Rectal smooth muscle tissue (tissue), 1 donor: Measurements from ENCODE around the gene GALNS.

Experiments used
- H3K27ac ChIP-seq: one replicate; pipeline ENCODE4 v1.7.0; 2013; ENCODE audit warnings: low read depth, low read length, inconsistent platforms
- H3K27me3 ChIP-seq: one replicate; pipeline ENCODE4 v1.7.0; 2013; ENCODE audit warnings: low read length; ENCODE audit not compliant: control insufficient read depth, insufficient read depth
- H3K36me3 ChIP-seq: one replicate; pipeline ENCODE4 v1.7.0; 2013; ENCODE audit warnings: low read length; ENCODE audit not compliant: control insufficient read depth, insufficient read depth
- H3K4me1 ChIP-seq: one replicate; pipeline ENCODE4 v1.7.0; 2013; ENCODE audit warnings: low read length; ENCODE audit not compliant: control insufficient read depth, insufficient read depth
- H3K4me3 ChIP-seq: one replicate; pipeline ENCODE4 v1.7.0; 2013; ENCODE audit warnings: low read length
- H3K9ac ChIP-seq: one replicate; pipeline ENCODE4 v1.7.0; 2013; ENCODE audit warnings: low read length

GALNS gene

DNA sequence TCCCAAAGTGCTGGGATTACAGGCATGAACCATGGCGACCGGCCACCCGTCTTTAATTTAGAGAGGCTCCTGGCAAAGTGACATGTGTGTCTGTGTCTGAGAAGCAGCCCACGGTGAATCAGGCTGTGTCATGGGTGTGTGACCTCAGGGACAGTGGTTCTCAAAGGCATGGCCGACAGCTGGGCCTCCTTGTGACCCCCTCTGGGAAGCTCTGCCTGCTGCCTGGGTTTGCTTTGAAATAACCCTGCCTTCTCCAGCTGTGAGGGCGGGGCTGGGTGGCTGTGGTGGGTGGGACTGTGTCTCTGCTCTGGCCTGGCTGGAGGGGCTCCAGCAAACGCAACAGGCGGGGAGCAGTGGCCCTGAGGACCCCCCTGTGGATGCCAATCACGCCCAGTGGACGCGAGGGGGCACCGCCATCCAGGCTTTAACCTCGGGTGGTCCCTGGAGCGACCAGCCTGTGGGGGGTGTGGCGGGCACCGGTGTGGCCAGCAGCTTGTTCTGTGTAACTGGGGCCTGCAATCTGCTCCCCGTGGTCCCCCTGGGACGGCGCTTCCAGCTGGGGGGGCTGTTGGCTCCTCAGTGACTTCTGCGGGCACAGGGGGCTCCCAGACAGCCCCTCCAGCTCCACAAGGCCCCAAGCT, 36.2 kb downstream of the GALNS start:
- no peak overlapping the region for H3K27ac ChIP-seq
- H3K36me3 ChIP-seq, result peaks cover 14% of the 10 kb centered on the region
- H3K4me1 ChIP-seq, result no peaks in the 10 kb centered on the region
- no peak overlapping the region for H3K9ac ChIP-seq
- H3K4me3 ChIP-seq, result no peak overlapping the region
- H3K27me3 ChIP-seq, result no peaks in the 10 kb centered on the region

DNA sequence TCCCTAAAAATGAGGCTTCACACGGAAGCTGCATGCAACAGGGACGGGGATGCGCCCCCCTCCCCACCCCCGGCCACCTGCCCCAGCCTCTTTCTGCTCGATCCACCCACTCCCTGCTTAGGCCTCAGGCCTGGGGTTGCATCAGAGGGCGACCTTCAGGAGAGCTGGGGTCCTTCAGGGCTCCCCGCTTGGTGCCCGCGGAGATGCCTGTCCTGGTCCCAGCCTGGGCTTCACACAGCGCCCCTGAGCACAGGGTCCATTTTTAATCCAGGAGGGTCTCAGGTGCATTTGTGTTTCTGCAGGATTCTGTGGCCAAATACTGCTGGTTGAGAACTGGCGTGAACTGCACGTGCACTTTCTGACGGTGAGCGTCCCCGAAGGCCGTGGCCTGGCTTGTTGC, 37.6 kb downstream of the GALNS start:
- no peak overlapping the region for H3K27ac ChIP-seq
- H3K9ac ChIP-seq, result no peak overlapping the region
- H3K36me3 ChIP-seq, result peaks cover 14% of the 10 kb centered on the region
- no peaks in the 10 kb centered on the region for H3K4me1 ChIP-seq
- no peaks in the 10 kb centered on the region for H3K27me3 ChIP-seq
- H3K4me3 ChIP-seq, result no peak overlapping the region

DNA sequence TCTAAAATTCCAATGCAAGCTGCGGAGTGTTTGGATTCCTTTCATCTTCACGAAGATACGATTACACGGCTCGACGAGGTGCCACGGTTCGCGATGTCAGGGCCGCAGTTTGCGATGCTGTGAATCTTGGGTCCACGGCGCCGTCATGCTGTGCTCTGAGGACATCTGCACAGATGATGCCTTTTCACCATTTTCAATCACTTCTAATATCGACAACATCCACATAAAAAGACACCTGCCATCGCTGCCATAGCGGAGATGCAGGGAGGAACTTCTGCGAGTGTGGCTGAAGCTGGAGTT, 38.2 kb downstream of the GALNS start:
- no peaks in the 10 kb centered on the region for H3K4me1 ChIP-seq
- H3K4me3 ChIP-seq, result no peak overlapping the region
- peaks cover 14% of the 10 kb centered on the region for H3K36me3 ChIP-seq

DNA sequence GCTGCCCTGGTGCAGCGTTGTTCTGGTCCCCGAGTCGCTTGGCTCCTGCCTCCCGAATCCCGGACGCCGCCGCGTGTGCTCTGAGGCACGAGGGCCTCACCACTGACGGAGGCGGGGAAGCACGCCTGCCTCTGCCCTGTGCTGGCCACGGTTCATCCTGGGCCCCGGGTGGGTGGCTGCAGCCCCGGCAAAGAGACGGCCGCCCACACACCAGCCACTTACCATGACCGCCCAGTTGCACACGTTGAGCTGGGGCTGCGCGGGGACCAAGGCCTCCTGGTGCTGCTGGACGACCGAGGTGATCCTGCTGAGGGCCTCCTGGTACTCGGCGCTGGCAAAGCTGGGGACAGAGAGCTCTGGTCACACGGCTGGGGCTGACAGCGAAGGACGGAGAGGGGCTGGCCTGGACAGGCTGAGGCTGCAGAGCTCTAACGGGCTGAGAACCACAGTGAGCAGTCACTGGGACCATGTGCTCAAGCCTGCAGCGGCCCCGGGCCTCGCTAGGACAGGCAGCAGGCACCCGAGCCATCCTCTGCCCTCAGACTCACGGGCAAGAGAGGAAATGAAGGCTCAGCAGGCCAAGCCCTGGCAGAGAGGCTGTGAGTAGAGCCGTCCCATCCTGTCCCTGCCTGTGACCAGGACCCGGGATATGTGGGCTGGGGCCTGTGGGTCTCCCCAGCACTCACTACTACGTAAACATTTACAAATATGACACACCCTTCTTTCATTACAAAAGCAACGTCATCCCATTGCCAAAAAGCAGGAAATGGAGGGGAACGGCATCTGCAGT, 38.8 kb downstream of the GALNS start:
- no peak overlapping the region for H3K9ac ChIP-seq
- no peak overlapping the region for H3K4me3 ChIP-seq
- peaks cover 12% of the 10 kb centered on the region for H3K36me3 ChIP-seq
- no peaks in the 10 kb centered on the region for H3K27me3 ChIP-seq
- H3K27ac ChIP-seq, result no peak overlapping the region
- H3K4me1 ChIP-seq, result no peaks in the 10 kb centered on the region

More for the DNA sequence above, 38.2 kb downstream of the GALNS start:
- Histone ChIP-seq H3K27me3 (no peaks in the 10 kb centered on the region), H3K9ac (no peak overlapping the region), H3K27ac (no peak overlapping the region)

DNA sequence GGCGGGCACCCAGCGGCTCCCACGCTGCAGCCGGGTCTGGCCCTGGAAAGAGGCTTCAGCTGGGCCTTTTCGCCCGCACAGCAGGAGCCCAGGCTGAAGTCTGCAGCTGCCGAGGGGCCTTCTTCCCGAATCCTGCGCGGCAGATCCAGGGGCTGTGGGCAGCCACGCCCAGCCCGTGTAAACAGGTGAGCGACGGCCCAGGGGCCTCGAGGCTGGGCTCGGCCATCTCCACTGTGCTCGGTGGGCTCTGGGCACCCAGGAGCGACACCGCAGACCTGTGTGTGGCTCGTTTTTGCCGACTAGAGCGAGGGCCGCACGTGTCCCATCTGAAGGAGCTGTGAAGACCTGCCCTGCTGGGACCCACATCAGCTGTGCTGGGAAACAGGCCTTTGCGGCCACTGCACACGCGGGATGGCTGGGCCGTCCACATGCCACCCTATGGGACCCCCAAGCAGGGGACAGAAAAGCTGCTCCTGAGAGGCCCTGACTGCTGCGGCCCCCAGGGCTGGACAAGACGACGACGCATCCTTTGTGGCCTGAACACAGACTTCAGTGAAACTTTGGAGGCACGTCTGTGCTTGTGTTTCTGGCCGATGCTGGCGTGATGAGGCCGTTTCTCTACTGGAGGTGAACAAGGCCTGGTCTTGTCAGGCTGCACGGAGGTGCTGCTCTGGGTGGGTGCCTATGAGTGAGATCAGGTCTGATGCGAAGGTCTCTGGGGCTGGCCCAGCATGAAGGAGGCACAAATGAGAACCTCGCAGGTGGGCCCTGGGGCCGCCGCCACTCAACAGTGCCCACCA, 39.8 kb downstream of the GALNS start:
- Histone ChIP-seq H3K27ac (no peak overlapping the region), H3K4me1 (no peaks in the 10 kb centered on the region), H3K4me3 (no peak overlapping the region), H3K9ac (no peak overlapping the region), H3K36me3 (peaks cover 4% of the 10 kb centered on the region), H3K27me3 (no peaks in the 10 kb centered on the region)

DNA sequence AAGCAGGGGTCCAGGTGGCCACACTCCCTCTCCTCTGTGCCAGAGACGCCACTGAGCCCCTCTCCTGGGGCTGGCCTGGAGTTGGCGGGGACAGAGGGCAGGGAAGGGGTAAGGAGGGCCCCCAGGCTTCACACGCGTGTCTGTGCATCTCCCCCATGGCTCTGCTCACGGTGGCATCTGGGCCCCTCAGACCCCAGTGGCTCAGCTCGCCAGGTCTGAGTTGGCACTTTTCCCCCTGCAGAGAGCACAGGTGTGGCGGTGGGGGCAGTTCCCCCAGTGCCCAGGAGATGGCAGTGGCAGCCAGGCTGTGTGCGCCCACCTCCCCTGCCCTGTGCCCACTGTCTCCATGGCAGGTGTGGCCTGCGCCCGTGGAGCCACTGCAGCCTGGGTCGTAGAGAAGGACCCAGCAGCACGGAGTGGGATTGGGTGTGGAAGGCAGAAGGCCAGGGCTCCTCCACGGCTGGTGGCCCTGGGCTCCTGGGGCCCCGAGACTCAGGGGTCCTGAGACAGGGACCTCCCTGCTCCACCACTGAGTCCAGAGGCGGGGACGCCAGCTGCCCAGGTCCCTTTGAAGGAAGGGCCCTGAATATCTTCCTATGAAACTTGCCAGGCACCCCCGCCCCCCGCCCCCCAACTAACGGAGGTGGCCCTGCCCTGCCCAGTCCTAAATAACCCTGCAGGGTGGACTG, 40.7 kb downstream of the GALNS start:
- Histone ChIP-seq H3K27ac (no peak overlapping the region), H3K4me3 (no peak overlapping the region), H3K36me3 (no peaks in the 10 kb centered on the region), H3K9ac (no peak overlapping the region), H3K4me1 (peaks cover 1% of the 10 kb centered on the region), H3K27me3 (no peaks in the 10 kb centered on the region)

DNA sequence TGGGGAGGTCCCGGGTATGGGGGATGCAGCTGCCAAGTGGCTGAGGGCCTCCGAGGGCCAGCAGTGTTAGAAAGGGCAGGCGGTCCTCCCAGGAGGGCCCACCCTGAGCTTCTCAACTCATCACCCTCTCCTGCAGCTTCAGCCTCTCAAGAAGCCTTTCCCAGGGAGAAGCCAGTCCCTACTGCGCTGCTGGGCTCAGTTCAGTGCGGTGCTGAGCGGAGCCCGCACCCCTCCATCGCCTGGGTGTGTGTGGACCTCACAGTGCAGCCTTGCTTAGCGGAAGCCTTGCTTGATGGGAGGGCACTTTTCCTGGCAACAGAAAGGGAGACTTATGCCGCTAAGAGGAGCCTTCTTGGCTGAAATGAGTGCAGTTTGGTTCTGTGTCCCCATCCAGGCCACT, 41.5 kb downstream of the GALNS start:
- no peaks in the 10 kb centered on the region for H3K36me3 ChIP-seq
- H3K9ac ChIP-seq, result no peak overlapping the region

DNA sequence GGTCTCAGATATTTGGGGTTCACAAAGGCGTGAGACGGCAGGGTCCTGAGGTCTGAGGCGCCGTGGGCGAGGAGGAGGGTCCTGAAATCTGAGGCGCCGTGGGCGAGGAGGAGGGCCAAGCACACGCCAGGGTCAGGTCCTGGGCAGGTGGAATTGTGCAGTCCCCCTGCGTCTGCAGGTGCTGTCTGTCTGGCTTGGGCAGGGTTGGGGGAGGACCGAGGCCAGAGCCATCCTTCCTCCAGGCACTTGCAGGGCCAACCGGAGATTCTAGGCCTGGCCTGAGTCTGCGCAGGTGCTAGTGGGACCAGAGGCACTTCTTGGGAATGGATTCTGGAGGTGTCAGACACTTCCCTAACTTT, 42.6 kb downstream of the GALNS start:
- no peak overlapping the region for H3K27ac ChIP-seq
- H3K4me3 ChIP-seq, result no peak overlapping the region
- H3K36me3 ChIP-seq, result peaks cover 5% of the 10 kb centered on the region
- peaks cover 14% of the 10 kb centered on the region for H3K4me1 ChIP-seq
- no peaks in the 10 kb centered on the region for H3K27me3 ChIP-seq
- H3K9ac ChIP-seq, result no peak overlapping the region

More for the DNA sequence above, 41.5 kb downstream of the GALNS start:
- Histone ChIP-seq H3K27me3 (no peaks in the 10 kb centered on the region), H3K27ac (no peak overlapping the region), H3K4me3 (no peak overlapping the region), H3K4me1 (peaks cover 9% of the 10 kb centered on the region)

DNA sequence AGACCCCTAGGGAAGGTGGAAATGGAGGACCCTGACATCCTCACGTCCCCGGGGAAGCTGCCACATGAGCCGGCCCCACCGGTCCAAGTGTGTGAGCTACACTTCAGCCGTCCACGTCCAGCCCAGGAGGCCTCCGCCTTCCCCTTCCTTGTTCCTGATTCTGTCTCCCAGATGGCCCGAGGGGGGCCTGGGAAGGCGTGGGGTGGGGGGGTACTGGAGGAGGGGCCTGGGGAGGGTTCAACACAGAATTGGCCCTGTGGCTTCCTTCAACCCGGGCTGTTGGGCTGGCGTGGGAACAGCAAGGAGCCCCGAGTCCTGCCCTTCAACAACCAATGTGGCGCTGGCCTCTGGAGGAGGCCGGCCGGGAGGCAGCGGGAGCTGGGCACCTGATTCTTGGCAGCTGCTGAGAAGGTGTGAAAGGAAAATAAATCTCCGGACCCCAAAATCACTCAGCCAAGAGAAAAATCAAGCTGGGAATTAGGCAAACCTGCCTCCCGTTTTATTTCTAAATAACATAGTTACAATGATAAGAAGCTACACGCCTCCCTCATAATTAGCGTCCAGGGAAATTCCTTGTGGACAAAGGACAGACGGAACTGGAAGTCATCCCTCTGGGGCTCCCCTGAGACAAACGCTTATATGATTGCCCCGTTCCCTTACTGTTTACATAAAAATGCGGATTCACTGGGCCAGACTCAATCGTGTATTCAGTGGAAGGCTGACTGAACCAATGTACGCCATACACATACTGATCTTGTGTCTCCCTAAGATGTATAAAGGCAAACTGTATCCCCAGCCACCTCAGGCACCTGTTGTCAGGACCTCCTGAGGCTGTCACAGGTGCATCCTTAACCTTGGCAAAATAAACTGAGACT, 43.2 kb downstream of the GALNS start:
- peaks cover 14% of the 10 kb centered on the region for H3K4me1 ChIP-seq
- no peak overlapping the region for H3K4me3 ChIP-seq
- no peaks in the 10 kb centered on the region for H3K27me3 ChIP-seq
- H3K36me3 ChIP-seq, result peaks cover 6% of the 10 kb centered on the region
- no peak overlapping the region for H3K27ac ChIP-seq
- no peak overlapping the region for H3K9ac ChIP-seq

DNA sequence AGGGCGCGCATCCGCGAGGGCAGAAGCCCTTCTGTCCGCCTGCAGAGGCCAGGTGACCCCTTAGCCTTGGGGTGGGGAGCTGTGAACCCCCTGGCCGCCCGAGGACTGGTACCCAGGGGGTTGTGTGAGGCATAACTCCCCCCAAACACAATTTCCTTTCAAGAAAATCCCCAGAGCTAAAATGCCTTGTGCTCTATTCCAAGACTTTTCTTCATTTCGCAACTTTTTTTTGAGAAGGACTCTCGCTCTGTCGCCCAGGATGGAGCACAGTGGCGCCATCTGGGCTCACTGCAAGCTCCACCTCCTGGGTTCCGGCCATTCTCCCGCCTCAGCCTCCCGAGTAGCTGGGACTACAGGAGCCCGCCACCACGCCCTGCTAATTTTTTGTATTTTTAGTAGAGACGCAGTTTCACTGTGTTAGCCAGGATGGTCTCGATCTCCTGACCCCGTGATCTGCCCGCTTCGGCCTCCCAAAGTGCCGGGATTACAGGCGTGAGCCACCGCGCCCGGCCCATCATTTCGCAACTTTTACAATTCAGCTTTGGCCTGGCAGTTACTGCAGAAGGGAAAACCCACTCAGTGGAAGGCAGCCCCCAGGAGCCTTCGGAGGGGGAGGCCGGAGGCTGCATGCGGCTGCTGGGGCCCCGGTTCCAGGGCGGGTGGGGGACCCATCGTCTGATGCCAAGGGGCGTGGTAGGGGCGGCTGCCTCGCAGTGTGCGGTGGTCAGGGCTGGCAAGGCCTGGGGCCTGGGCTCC, 44.1 kb downstream of the GALNS start:
- H3K27ac ChIP-seq, result peak overlapping the region; percentile 81
- peak overlapping the region; percentile 47 for H3K9ac ChIP-seq
- peaks cover 14% of the 10 kb centered on the region for H3K4me1 ChIP-seq
- H3K36me3 ChIP-seq, result peaks cover 6% of the 10 kb centered on the region
- H3K27me3 ChIP-seq, result no peaks in the 10 kb centered on the region
- peak overlapping the region; percentile 84 for H3K4me3 ChIP-seq

DNA sequence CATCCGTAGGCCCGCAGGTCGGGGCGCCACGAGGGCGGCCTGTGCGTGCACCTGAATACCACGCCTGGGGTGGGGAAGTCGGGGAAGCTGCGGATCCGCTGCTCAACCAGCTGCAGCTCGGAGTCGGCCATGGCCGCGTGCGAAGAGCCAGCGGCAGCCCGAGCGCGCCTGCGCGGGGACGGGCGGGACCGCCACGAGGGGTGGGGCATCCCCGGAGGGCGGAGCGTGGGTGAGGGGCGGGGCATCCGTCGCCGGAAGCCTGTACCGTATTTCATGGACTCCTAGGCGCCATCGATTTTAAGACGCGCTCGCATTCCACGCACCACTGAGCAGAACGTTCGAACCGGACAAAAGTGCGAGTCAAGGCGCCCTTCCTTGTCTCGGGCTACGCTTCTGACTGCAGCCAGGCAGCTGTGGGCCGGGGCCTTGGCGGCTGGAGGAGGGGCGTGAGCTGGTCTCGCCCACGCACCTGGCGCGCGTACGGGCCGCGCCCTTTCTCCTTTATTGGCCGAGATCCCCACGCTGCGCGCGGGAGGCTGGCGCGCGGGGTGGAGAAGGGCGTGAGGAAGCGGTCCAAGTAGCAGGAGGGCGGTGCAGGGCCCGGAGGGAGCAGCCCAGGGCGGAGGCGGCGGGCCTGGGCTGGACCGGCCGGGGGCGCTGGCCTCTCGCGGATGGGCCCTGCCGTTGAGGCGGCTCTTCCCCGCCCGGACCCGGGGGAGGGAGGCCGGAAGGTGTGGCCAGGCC, 44.8 kb downstream of the GALNS start, which contains the start of gene APRT:
Gene APRT (minus strand): TSS at position 160 of the 744 bp plus-strand sequence. CDS start 29 bp downstream, at position 131.
- peak within 1 kb of the TSS; percentile 85 for H3K4me3 ChIP-seq
- H3K4me1 ChIP-seq, result peaks cover 14% of the 10 kb centered on the region
- peaks cover 6% of the 10 kb centered on the region for H3K36me3 ChIP-seq
- H3K27ac ChIP-seq, result peak within 1 kb of the TSS; percentile 88
- peak within 1 kb of the TSS; percentile 78 for H3K9ac ChIP-seq
- no peaks in the 10 kb centered on the region for H3K27me3 ChIP-seq
